KOPT-K1 (cell line): ENCODE results near the gene TRPM3.

Experiments
- H3K27ac ChIP-seq: fragments of 200-600 bp; sonication (generic); 2 replicates; pipeline ENCODE4 v1.5.1; 2016; ENCODE audit warnings: antibody characterized with exemption, mild to moderate bottlenecking, low read depth, low read length; ENCODE audit not compliant: poor library complexity, severe bottlenecking
- H3K36me3 ChIP-seq: fragments of 200-600 bp; sonication (generic); 2 replicates; pipeline ENCODE4 v1.5.1; 2017; ENCODE audit warnings: antibody characterized with exemption, mild to moderate bottlenecking, low read length, moderate library complexity; ENCODE audit not compliant: insufficient read depth
- H3K9me3 ChIP-seq: fragments of 200-600 bp; sonication (generic); 2 replicates; pipeline ENCODE4 v1.5.1; 2017; ENCODE audit warnings: antibody characterized with exemption, low read length, mild to moderate bottlenecking; ENCODE audit not compliant: insufficient read depth, poor library complexity, severe bottlenecking

The TRPM3 gene

DNA sequence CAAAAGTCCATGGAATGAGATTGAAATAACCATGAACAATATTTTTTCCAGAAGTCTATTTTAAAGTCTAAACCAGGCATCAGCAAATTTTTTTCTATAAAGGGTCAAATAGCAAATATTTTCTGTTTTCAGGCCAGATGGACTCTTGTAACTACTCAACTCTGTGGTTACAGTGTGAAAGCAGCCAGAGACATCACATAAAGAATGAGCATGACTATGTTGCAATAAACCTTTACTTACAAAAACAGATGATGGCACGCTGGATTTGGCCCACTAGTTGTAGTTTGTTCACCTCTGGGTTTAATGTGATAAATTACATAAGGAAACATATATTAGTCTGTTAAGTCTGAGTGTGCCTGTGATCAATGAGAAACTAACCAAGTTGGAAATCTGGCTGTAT lies 319.2 kb downstream of the TRPM3 start:
- no peaks in the 10 kb centered on the region for H3K9me3 ChIP-seq
- H3K27ac ChIP-seq: no peak overlapping the region
- H3K36me3 ChIP-seq: no peaks in the 10 kb centered on the region

DNA sequence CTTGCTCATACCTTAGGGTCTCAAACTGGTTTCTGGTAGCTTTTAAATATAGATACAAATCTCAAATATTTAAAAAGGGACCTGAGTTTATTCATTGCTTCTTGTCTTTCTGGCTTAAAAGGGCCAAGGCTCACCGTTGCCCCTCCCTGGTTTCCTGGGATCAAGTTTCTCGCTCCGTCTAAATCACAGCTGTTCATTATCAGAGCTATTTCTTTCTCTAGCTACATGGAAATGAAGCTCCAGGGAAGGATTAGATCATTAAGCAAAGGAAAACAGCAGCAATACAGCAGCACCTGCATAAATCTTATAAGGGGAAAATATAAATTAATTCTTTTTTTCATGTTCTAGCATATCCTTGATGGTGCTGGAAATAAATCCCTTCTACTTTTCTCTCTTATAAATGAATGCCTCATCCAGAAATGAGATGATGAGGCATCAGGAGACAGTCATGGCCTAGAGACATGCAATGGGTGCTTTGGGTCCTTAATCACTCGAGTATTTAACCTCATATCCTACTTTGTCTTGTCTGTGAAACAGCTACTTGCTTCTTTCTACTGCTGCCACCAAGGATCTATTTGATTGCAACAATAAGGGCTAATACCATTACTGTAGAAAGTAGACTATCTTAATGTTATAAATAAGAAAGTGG lies 320.1 kb downstream of the TRPM3 start:
- Histone ChIP-seq H3K9me3 (no peaks in the 10 kb centered on the region), H3K36me3 (no peaks in the 10 kb centered on the region), H3K27ac (no peak overlapping the region)

DNA sequence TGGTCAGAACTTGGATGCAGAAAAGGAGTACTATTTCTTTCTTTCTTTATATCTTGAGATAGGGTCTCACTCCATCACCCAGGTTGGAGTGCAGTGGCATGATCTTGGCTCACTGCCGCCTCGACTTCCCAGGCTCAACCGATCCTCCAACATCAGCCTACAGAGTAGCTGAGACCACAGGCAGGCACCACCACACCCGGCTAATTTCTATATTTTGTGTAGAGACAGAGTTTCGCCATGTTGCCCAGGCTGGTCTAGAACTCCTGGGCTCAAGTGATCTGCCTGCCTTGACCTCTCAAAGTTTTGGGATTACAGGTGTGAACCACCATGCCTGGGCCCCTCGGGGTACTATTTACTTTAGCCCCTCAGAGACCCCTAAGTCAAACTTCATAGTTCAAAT lies 323.4 kb downstream of the TRPM3 start:
- no peaks in the 10 kb centered on the region for H3K9me3 ChIP-seq
- H3K36me3 ChIP-seq: no peaks in the 10 kb centered on the region
- H3K27ac ChIP-seq: no peak overlapping the region

DNA sequence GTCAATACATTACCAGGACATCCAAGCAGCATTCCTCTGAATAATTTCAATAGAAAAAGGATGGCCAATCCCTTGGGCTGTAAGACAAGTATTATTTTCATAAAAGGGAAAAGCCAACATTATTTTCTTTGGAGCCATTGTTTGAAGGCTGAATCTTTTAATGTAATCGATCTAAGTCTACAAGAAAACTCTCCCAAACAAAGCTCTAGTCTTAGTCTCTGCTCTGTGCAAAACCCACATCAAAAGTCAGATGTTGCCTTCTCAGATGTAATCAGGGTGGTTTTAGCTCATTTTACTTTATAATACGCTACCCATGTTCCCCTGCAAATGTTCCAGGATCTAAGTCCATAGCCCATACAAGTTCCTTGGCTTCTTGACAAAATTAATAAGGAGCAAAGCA lies 325.6 kb downstream of the TRPM3 start:
- Histone ChIP-seq H3K36me3 (no peaks in the 10 kb centered on the region), H3K27ac (no peak overlapping the region), H3K9me3 (no peaks in the 10 kb centered on the region)

DNA sequence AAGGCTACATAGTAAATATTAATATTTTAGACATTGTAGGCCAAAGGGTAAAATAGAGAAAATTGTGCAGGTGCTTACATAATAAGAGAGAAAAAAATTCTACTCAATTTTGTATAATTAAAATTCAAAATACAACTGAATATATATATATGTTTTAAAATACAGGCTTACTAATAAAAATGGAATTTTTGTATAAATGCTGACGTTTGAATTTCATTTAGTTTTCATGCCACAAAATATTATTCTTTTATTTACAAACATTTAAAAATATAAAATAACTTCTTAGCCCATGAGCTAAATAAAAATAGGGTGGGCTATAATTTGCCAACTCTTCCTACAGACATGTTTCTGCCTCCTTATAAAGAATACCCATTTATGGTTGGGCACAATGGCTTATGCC lies 328.6 kb downstream of the TRPM3 start:
- H3K9me3 ChIP-seq: no peaks in the 10 kb centered on the region
- H3K36me3 ChIP-seq: no peaks in the 10 kb centered on the region
- no peak overlapping the region for H3K27ac ChIP-seq

DNA sequence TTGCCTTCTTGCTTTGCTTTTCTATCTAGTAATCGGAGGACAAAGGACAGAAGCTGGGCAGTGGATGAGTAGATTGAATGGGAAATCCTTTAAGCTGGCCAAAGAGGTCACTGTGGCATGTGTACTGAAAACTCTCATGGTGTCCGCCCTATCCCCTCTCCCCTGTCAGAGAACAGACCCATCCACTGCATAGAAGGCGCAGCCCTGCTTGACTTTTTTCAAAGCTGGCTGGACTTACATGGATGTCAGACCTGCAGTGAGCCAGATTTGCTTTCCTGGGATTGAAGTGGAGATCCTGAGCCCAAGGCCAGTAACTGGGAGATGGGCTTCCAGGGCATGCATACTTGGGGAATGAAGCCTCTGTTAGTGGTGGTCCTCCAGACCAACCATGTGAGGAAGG lies 329.5 kb downstream of the TRPM3 start:
- no peak overlapping the region for H3K27ac ChIP-seq
- no peaks in the 10 kb centered on the region for H3K36me3 ChIP-seq
- H3K9me3 ChIP-seq: no peaks in the 10 kb centered on the region

DNA sequence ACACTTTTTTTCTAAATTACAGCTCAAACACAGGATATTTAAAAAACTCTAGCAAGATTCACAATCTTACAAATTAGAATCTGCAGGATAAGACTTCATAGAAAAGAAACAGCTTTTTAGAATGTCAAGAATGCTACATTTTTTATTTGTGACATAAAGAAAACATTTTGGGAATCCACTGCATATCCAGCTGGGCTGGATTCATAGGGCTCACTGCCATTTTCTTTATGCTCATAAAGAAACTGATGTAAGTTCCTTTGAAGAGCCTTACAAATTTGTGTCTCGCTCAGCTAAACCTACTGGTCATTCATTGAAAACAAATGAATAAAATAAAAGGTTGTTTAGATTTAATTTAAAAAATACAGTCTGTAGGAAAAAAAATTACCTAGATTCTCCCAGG lies 332.3 kb downstream of the TRPM3 start:
- Histone ChIP-seq H3K9me3 (no peaks in the 10 kb centered on the region), H3K27ac (no peak overlapping the region), H3K36me3 (no peaks in the 10 kb centered on the region)

DNA sequence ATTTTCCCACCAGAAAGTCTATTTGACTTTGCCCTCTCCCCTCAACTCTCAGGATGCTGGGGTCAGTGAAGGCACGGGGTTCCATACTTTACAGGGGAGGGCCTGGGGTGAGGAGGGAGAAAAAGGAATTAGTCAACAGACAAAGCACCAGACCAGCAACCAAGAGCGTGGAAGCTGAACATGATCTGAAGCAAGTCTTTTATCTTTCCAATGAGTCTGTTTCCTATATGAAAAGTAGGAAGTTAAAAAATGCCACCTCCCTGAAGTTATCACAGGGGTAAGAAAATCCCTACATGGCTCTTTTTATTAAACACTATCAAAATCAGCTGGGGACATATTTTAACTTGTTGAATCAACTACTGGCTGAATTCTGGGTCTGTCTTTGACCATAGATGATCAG lies 337.0 kb downstream of the TRPM3 start:
- no peaks in the 10 kb centered on the region for H3K36me3 ChIP-seq
- H3K27ac ChIP-seq: no peak overlapping the region
- H3K9me3 ChIP-seq: no peaks in the 10 kb centered on the region

DNA sequence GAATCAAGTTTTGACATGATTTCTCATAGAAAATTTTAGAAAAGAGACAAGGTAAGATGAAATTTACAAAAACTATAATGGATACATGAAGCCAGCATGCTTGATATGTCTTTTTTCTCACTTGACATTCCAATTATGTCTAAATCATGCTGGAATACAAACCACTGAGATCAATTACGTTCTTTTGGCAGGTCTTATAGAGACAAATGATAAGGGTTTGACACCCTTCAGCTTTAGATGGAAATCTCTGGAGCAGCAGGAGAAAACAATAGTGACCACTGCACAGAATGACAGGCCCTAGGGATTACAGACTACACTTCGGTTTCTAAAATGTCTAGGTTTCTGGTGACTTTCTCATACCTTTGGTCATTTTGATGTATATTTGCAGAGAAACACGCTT lies 342.9 kb downstream of the TRPM3 start:
- Histone ChIP-seq H3K36me3 (no peaks in the 10 kb centered on the region), H3K27ac (no peak overlapping the region), H3K9me3 (no peaks in the 10 kb centered on the region)

DNA sequence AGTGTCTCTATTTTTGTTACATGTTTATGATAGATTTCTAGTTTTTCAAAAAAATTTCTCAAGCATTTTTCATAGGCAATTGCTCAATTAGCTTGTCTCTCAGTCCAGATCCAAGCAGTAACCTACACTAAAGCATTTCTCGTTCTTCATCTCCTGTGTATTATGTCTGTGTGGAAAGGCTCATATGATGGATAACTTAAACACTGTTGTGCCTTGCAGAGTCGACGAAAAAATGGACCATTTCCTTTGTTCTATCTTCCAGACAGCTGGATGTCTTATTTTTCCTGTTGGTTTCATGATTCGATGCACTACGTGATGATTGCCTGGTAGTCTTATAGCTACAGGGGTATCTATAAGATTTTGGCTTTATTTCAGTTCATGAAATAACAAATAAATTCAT lies 347.8 kb downstream of the TRPM3 start:
- no peak overlapping the region for H3K27ac ChIP-seq
- H3K36me3 ChIP-seq: no peaks in the 10 kb centered on the region
- H3K9me3 ChIP-seq: no peaks in the 10 kb centered on the region

DNA sequence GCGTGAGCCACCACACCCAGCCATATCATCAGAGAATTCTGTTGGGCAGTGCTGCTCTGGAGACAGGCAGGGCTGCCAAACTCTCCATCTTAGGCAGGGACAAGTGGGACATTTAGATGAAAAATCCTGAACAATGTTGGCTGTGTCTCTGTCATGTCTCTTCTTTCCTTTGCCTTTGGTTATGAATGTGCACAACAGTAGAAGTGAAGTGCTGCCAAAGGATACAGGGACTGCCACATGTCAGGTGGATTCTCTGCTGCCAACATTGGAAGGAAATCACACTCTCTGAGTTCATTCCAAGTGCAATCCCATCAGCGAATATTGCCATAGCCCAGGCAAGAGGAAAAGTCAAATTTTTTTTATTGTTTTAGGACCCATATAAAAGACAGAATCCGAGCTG lies 348.8 kb downstream of the TRPM3 start:
- no peaks in the 10 kb centered on the region for H3K36me3 ChIP-seq
- H3K27ac ChIP-seq: no peak overlapping the region
- H3K9me3 ChIP-seq: no peaks in the 10 kb centered on the region

DNA sequence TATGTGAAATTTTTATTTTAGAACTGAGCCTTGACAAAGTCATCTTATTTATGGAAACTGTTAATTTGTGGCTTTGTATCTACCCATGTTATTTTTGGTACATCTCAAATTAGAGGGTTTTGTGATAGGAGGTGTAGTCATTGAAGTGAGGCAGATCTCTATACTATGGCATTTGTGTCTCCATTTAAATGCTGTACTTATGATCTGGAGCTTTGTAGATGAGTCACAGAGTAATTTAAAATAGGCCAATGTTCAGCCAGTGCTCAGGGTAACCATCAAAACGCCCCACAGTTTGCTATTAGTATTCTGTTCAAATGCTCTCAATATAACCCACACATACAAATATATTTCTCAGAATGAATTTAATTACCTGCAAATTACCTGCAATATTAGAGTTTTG lies 355.5 kb downstream of the TRPM3 start:
- H3K36me3 ChIP-seq: no peaks in the 10 kb centered on the region
- no peaks in the 10 kb centered on the region for H3K9me3 ChIP-seq
- no peak overlapping the region for H3K27ac ChIP-seq

DNA sequence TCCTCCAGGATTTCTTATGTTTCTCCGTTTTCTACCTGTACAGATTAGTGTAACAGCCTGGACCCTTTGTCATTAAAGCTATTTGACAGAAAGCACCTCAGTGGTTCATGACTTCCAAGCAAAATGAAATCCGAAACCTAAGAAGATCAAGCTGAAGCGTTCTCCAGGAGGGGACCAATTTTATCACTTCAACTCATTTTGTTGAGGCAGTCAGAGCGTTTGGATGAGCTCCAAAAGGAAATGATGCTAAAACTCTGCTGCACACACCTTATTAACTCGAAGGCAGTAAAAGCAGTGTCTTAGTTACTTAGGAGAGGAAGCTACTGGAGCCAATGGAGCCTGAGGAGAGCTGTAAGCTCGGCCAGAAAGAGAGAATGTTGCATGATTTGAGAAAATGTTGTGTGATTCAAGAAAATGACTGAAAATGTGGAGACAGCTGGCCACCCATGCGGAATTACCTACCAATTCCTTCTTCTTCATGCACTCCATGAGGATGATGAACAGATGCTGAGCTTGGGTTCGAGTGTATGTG lies 360.2 kb downstream of the TRPM3 start:
- no peaks in the 10 kb centered on the region for H3K36me3 ChIP-seq
- H3K27ac ChIP-seq: no peak overlapping the region
- H3K9me3 ChIP-seq: no peaks in the 10 kb centered on the region

DNA sequence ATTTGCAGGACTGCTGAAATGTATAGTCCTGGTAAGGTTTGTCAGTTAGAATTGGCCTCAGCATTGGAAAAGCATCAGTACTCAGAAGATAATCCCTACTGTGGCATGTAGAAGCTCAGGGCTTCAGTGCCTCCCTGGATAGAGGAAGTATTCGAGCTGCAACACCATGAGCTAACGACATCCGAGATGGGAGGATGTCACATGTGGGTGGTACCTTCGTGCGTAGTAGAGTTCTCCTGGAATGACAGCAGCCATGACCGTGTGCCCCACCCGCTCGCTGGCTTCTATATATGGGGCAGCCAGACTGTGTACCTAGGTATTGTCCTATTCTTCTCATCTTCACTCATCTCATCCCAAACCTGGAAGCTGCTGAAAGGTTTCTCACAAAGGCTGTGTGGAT lies 361.2 kb downstream of the TRPM3 start:
- Histone ChIP-seq H3K27ac (no peak overlapping the region), H3K9me3 (no peaks in the 10 kb centered on the region), H3K36me3 (no peaks in the 10 kb centered on the region)

DNA sequence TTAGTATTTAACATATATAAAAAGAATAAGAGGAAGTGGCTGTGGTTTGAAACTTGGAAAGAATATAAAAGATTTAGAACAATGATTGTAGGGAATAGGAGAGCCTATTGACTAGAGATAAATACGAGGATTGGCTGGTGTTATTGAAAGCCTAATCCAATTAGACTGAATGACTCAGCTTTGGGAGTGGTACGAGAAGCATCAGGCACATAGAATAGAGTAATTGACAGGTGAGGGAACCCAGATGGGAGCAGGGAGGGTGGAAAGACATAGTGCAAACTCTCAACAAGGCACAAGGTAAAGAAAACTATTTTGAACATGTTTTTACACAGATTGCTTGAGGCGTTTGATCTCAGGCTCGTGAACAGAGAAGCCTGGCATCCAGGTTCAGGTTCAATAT lies 368.1 kb downstream of the TRPM3 start:
- Histone ChIP-seq H3K9me3 (no peaks in the 10 kb centered on the region), H3K27ac (no peak overlapping the region), H3K36me3 (no peaks in the 10 kb centered on the region)

DNA sequence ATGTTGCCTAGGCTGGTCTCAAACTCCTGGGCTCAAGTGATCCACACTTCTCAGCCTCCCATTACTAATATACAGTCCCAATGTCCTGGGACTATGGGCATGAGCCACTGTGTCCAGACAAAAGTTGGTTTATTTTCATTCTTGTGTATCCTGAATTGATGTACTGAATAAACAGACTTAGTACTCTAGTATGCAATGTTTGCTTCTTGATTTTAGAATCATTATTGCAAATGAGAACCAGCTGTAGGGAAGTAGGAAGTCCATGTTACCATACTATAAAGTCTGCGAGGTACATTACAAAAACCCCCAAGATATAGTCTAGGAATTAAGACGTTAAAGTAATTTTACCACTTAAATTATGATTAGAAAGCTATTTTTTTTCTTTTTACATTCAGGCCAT lies 372.4 kb downstream of the TRPM3 start:
- no peaks in the 10 kb centered on the region for H3K9me3 ChIP-seq
- H3K36me3 ChIP-seq: no peaks in the 10 kb centered on the region

More for the DNA sequence above, 372.4 kb downstream of the TRPM3 start:
- H3K27ac ChIP-seq: no peak overlapping the region
